Hepatocyte (in vitro differentiated cells): Measurements from ENCODE around the gene CC2D2A. TPM values are rescaled to one million over a fixed set of nuclear protein-coding genes. Genes with fewer than 3 reads are reported as not detected.
A peak's percentile ranks its signal among the peaks of the same experiment; 100 is the strongest.

Experiments used
- DNase-seq: peaks from one replicate; pipeline ENCODE4 v3.0.0-alpha.2; 2016; ENCODE audit warnings: low spot score
- H2AFZ ChIP-seq: fragments of 200-600 bp; sonication (generic); 2 replicates; pipeline ENCODE4 v1.6.0; 2016; ENCODE audit warnings: antibody characterized with exemption, mild to moderate bottlenecking
- H3K27ac ChIP-seq: fragments of 200-600 bp; sonication (generic); 2 replicates; pipeline ENCODE4 v1.5.1; 2016; ENCODE audit warnings: mild to moderate bottlenecking
- H3K27me3 ChIP-seq: fragments of 200-600 bp; sonication (generic); 2 replicates; pipeline ENCODE4 v1.6.1; 2016
- H3K36me3 ChIP-seq: fragments of 200-600 bp; sonication (generic); replicated peaks from 2 replicates; pipeline ENCODE4 v1.5.1; 2016; ENCODE audit warnings: low read depth; ENCODE audit not compliant: insufficient read depth
- H3K4me1 ChIP-seq: fragments of 200-600 bp; sonication (generic); 2 replicates; pipeline ENCODE4 v1.5.1; 2016; ENCODE audit warnings: mild to moderate bottlenecking, moderate library complexity; ENCODE audit not compliant: insufficient read depth
- H3K4me2 ChIP-seq: fragments of 200-600 bp; sonication (generic); 2 replicates; pipeline ENCODE4 v1.6.0; 2016
- H3K4me3 ChIP-seq: fragments of 200-600 bp; sonication (generic); 2 replicates; pipeline ENCODE4 v1.5.1; 2016; ENCODE audit warnings: mild to moderate bottlenecking
- H3K79me2 ChIP-seq: fragments of 200-600 bp; sonication (generic); 2 replicates; pipeline ENCODE4 v1.6.0; 2017; ENCODE audit warnings: mild to moderate bottlenecking
- H3K9me2 ChIP-seq: fragments of 200-600 bp; sonication (generic); replicated peaks from 2 replicates; pipeline ENCODE4 v1.6.0; 2017; ENCODE audit warnings: mild to moderate bottlenecking; ENCODE audit not compliant: insufficient read depth
- H3K9me3 ChIP-seq: fragments of 200-600 bp; sonication (generic); 2 replicates; pipeline ENCODE4 v1.5.1; 2016; ENCODE audit warnings: low read depth, mild to moderate bottlenecking
- H4K20me1 ChIP-seq: fragments of 200-600 bp; sonication (generic); 2 replicates; pipeline ENCODE4 v1.6.0; 2016; ENCODE audit warnings: mild to moderate bottlenecking; ENCODE audit not compliant: insufficient read depth, poor library complexity, severe bottlenecking
- CTCF ChIP-seq: fragments of 200-600 bp; sonication (generic); IDR thresholded peaks from 2 replicates; pipeline ENCODE4 v1.5.1; 2016; ENCODE audit warnings: antibody characterized with exemption, mild to moderate bottlenecking; ENCODE audit not compliant: poor library complexity
- EZH2 ChIP-seq: fragments of 200-600 bp; sonication (generic); IDR thresholded peaks from 2 replicates; pipeline ENCODE4 v1.6.1; 2016; ENCODE audit warnings: antibody characterized with exemption, mild to moderate bottlenecking, borderline replicate concordance
- EZH2phosphoT487 ChIP-seq: fragments of 200-600 bp; sonication (generic); IDR thresholded peaks from one replicate; pipeline ENCODE4 v1.6.1; 2018; ENCODE audit warnings: antibody characterized with exemption, mild to moderate bottlenecking, low read depth, moderate library complexity; ENCODE audit not compliant: unreplicated experiment, severe bottlenecking
- WGBS: methylation state at CpG from one replicate; pipeline ENCODE4 v1.1.6; 2016; ENCODE audit warnings: low lambda C conversion rate; ENCODE audit errors: missing lambda C conversion rate; 5-methylcytosine and 5-hydroxymethylcytosine counted together
- polyA plus RNA-seq: library from polyadenylated mRNA; unstranded; fragments of >200 nt; fragmentation: Nextera tagmentation; extraction: Ambion mirVana; gene quantifications from 2 replicates; pipeline ENCODE4 v1.2.1, GENCODE V29; 2016
- total RNA-seq: library from RNA; depleted of rRNA; stranded (reverse); fragments of >200 nt; gene quantifications from 2 replicates; pipeline ENCODE4 v1.2.3, GENCODE V29; 2014

The CC2D2A gene
- total and polyA plus RNA-seq, 2 experiments from 2014 or later = 6.8 to 33.6 TPM

- TF ChIP-seq EZH2 (no peak), CTCF (no peak), EZH2phosphoT487 (no peak)
- H3K4me1 ChIP-seq = no peaks in the 10 kb centered on the region
Observed at GRCh38 chr4:15586066-15586465, 116.4 kb downstream of the CC2D2A start.

GRCh38 chr4:15587649-15588048 lies 118.0 kb downstream of the CC2D2A start:
- no peaks in the 10 kb centered on the region for H3K9me3 ChIP-seq
- H3K79me2 ChIP-seq = no peaks in the 10 kb centered on the region
- H3K9me2 ChIP-seq = no peaks in the 10 kb centered on the region
- H3K27ac ChIP-seq = peak overlapping the region; percentile 47
- TF ChIP-seq CTCF (no peak), EZH2phosphoT487 (no peak), EZH2 (no peak)
- DNase-seq = peak; percentile 12
- WGBS = 55% methylated on average over 3 of the region's 3 CpGs
- H3K27me3 ChIP-seq = no peaks in the 10 kb centered on the region
- H2AFZ ChIP-seq = no peak overlapping the region
- no peaks in the 10 kb centered on the region for H4K20me1 ChIP-seq
- H3K4me3 ChIP-seq = no peak overlapping the region
- no peaks in the 10 kb centered on the region for H3K4me1 ChIP-seq
- no peaks in the 10 kb centered on the region for H3K36me3 ChIP-seq
- H3K4me2 ChIP-seq = no peak overlapping the region

More at GRCh38 chr4:15586066-15586465, 116.4 kb downstream of the CC2D2A start:
- no peaks in the 10 kb centered on the region for H3K27me3 ChIP-seq
- DNase-seq = no peak
- no peaks in the 10 kb centered on the region for H3K79me2 ChIP-seq
- H3K9me2 ChIP-seq = no peaks in the 10 kb centered on the region
- no peak overlapping the region for H3K4me3 ChIP-seq
- no peak overlapping the region for H2AFZ ChIP-seq
- no peak overlapping the region for H3K27ac ChIP-seq
- no peaks in the 10 kb centered on the region for H3K36me3 ChIP-seq
- no peaks in the 10 kb centered on the region for H3K9me3 ChIP-seq
- no peaks in the 10 kb centered on the region for H4K20me1 ChIP-seq
- 94% methylated on average over 1 of the region's 1 CpG for WGBS
- H3K4me2 ChIP-seq = no peak overlapping the region

GRCh38 chr4:15592799-15593198 lies 123.1 kb downstream of the CC2D2A start:
- 93% methylated on average over 3 of the region's 3 CpGs for WGBS
- no peak overlapping the region for H2AFZ ChIP-seq
- no peaks in the 10 kb centered on the region for H3K9me2 ChIP-seq
- H3K4me3 ChIP-seq = no peak overlapping the region
- H3K36me3 ChIP-seq = no peaks in the 10 kb centered on the region
- no peaks in the 10 kb centered on the region for H3K4me1 ChIP-seq
- H3K9me3 ChIP-seq = no peaks in the 10 kb centered on the region
- no peak overlapping the region for H3K27ac ChIP-seq
- H4K20me1 ChIP-seq = no peaks in the 10 kb centered on the region
- no peak for DNase-seq
- no peaks in the 10 kb centered on the region for H3K79me2 ChIP-seq
- no peak overlapping the region for H3K4me2 ChIP-seq
- no peaks in the 10 kb centered on the region for H3K27me3 ChIP-seq
- TF ChIP-seq CTCF = no peak
- no peak for TF ChIP-seq EZH2phosphoT487
- no peak for TF ChIP-seq EZH2

GRCh38 chr4:15598644-15599043 lies 129.0 kb downstream of the CC2D2A start:
- Histone ChIP-seq H3K27ac (no peak overlapping the region), H3K9me3 (no peaks in the 10 kb centered on the region), H3K9me2 (no peaks in the 10 kb centered on the region), H3K79me2 (no peaks in the 10 kb centered on the region), H2AFZ (no peak overlapping the region), H3K4me3 (no peak overlapping the region), H3K4me1 (no peaks in the 10 kb centered on the region), H3K27me3 (no peaks in the 10 kb centered on the region), H4K20me1 (no peaks in the 10 kb centered on the region), H3K4me2 (no peak overlapping the region), H3K36me3 (no peaks in the 10 kb centered on the region)
- whole genome bisulfite sequencing = 90% methylated on average over 4 of the region's 4 CpGs
- TF ChIP-seq CTCF = no peak
- no peak for DNase-seq
